PC-9 (cell line): ENCODE results near the gene PHC2.

Source experiments
- CTCF ChIP-seq: fragments of 200-600 bp; sonication (generic); conservative IDR thresholded peaks from 2 replicates; pipeline ENCODE4 v1.6.1; 2017; ENCODE audit warnings: mixed run types, antibody characterized with exemption, mild to moderate bottlenecking, moderate library complexity
- EZH2 ChIP-seq: fragments of 200-600 bp; sonication (generic); IDR thresholded peaks from 2 replicates; pipeline ENCODE4 v1.8.0; 2017; ENCODE audit warnings: antibody characterized with exemption, low read depth

- TF ChIP-seq CTCF (no peak), EZH2 (no peak)
These were observed 77.4 kb downstream of the PHC2 start for GRCh38 chr1:33353531-33353930.
